ENCODE results near the gene TMEM115. TPM values are rescaled to one million over a fixed set of nuclear protein-coding genes. Genes with fewer than 3 reads are reported as not detected.

The TMEM115 gene
- total RNA-seq, 6 experiments from 2014 or later = 15.0 to 30.9 (median 19.2) TPM

DNA sequence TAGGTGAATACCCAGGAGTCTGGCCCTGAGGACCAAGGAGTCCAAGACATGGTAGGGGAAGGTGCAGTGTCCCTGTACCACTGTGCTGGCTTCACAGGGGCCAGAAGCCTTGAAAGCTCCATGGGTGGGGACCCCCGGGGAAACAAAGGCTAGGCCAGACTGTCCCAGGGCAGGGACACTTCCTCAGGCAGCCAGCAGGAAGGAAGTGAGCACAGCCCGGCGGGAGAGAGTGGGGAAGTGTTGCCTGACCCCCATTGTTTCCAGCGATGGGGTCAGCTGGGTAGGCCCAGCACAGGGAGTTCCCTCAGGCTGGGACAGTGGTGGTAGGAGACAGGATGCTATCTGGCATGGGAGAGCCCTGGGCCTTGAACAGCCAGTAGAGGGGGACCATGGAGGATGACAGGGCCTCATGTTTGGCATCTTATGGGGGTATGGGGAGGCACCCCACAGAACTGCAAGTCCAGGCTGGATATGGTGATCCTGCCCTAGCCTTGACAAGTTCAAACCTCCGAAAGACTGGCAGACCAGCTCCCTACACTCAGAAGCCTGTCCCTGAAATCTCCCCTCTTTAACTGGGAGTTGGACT, 35.6 kb downstream of the TMEM115 start:
- TF ChIP-seq, protein P1, sequence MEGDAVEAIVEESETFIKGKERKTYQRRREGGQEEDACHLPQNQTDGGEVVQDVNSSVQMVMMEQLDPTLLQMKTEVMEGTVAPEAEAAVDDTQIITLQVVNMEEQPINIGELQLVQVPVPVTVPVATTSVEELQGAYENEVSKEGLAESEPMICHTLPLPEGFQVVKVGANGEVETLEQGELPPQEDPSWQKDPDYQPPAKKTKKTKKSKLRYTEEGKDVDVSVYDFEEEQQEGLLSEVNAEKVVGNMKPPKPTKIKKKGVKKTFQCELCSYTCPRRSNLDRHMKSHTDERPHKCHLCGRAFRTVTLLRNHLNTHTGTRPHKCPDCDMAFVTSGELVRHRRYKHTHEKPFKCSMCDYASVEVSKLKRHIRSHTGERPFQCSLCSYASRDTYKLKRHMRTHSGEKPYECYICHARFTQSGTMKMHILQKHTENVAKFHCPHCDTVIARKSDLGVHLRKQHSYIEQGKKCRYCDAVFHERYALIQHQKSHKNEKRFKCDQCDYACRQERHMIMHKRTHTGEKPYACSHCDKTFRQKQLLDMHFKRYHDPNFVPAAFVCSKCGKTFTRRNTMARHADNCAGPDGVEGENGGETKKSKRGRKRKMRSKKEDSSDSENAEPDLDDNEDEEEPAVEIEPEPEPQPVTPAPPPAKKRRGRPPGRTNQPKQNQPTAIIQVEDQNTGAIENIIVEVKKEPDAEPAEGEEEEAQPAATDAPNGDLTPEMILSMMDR (IDR thresholded peaks at IDR 0.05) = peak in 1 of 4 donors; percentile 3
- TF ChIP-seq POLR2A (IDR thresholded peaks at IDR 0.05) = no peak
- DNase-seq = peak in 2 of 3 donors; percentile 65 to 70
- 17% methylated on average over 2 of the region's 5 CpGs for WGBS (ENCODE audit: insufficient coverage, low coverage, low lambda C conversion rate, missing lambda C conversion rate)
- Histone ChIP-seq H3K36me3 (peaks cover 0 to 8% (median 0%) of the 10 kb centered on the region in 4 donors), H3K4me3 (no peak overlapping the region), H3K27ac (peak overlapping the region in 2 of 3 donors; percentile 98), H3K4me1 (peaks cover 0 to 51% (median 21%) of the 10 kb centered on the region in 4 donors), H3K27me3 (no peaks in the 10 kb centered on the region), H3K9me3 (no peaks in the 10 kb centered on the region)
- intact Hi-C loops (cut with DNase I) = loop anchor here in 1 of 2 donors (5.0 kb wide), 1 partner anchor 51 kb away; no protein-coding TSS in a partner anchor
- peak; percentile 2 to 39 (median 12) for ATAC-seq

DNA sequence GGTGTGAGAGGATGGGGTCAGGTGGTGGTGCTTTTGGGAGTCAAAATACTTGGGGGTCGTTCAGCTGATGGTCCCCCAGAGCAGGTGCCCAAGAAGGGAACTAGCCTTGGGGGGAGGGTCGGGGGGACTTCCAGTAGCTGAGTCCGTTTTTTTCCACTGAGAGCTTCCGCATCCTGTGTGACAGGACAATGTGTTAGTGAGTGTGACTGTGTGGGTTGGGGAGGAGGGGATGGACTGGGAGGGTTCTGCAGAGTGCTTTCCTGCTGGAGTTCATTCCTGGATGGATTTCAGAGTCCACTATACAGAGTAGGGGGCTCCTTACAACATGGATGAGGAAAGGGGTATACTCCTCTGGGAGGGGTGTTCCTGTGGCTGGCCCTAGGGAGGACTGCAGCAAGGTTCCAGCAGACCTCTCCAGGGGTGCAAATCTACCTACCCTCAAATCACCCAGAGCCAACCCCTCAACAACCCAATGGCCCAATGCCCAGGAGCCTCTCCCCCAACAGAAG, 36.2 kb downstream of the TMEM115 start:
- ATAC-seq (peak in 3 of 4 donors; percentile 6 to 13 (median 10)), DNase-seq (no peak)
- intact Hi-C loops (cut with DNase I) = loop anchor here in 1 of 2 donors (5.0 kb wide), 1 partner anchor 51 kb away; no protein-coding TSS in a partner anchor
- peak overlapping the region; percentile 98 to 99 (median 98) for H3K27ac ChIP-seq
- no peak for TF ChIP-seq POLR2A (IDR thresholded peaks at IDR 0.05)
- TF ChIP-seq, protein P1 (IDR thresholded peaks at IDR 0.05) = no peak
- 37% methylated on average over 3 of the region's 4 CpGs for WGBS (ENCODE audit: insufficient coverage, low coverage, low lambda C conversion rate, missing lambda C conversion rate)
- no peaks in the 10 kb centered on the region for H3K27me3 ChIP-seq
- no peak overlapping the region for H3K4me3 ChIP-seq
- peaks cover 0 to 10% (median 1%) of the 10 kb centered on the region in 4 donors for H3K36me3 ChIP-seq
- H3K4me1 ChIP-seq = peaks cover 0 to 55% (median 21%) of the 10 kb centered on the region in 4 donors
- H3K9me3 ChIP-seq = no peaks in the 10 kb centered on the region

DNA sequence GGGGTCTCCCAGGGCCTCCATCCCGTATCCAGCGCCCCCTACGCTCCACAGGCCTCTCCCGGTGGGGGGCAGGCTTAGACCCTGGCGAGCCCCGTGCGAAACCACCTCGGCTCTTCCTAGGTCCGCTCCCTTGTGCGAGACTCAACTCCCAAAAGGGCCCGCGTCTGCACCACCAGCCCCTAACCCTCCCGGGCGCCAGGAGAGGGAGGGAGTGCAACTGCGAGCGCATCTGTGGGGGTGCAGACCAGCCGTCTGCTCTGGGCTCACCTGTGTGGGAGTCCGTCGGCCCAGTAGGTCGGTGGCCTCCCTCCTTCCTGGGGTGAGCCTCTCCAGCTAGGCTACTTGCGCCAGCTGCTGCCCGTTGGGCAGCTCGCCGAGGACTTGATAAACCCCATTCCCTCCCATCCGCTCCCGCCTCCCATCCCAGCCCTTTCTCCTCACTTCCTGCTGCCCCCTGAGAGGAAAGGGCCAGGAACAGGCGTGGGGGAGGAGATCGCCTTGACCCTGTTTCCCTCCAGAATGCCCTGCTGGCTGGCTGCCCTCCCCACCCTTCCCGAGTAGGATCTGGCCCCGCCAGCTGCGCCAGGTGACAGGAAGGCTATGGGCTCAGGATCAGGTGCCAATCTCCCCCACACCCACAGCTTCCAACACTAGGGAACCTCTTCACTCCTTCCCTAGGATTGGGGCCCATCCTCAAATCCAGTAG, 36.8 kb downstream of the TMEM115 start, which contains the start of gene HYAL2:
Gene HYAL2, minus strand, starts transcription at position 360 of the 706 bp plus-strand sequence. CDS start 2,256 bp downstream, outside the sequence.
- Histone ChIP-seq H3K27ac (peak within 1 kb of the TSS; percentile 98 to 99 (median 98)), H3K4me3 (peak within 1 kb of the TSS; percentile 88 to 89 (median 89)), H3K27me3 (no peaks in the 10 kb centered on the region), H3K36me3 (peaks cover 0 to 14% (median 3%) of the 10 kb centered on the region in 4 donors), H3K4me1 (peaks cover 0 to 58% (median 21%) of the 10 kb centered on the region in 4 donors), H3K9me3 (no peaks in the 10 kb centered on the region)
- ATAC-seq = peak; percentile 1 to 7 (median 4)
- peak; percentile 76 to 79 (median 76) for DNase-seq
- 53% methylated on average over 20 of the region's 31 CpGs for WGBS (ENCODE audit: insufficient coverage, low coverage, low lambda C conversion rate, missing lambda C conversion rate)
- TF ChIP-seq POLR2A (IDR thresholded peaks at IDR 0.05) = no peak
- TF ChIP-seq, protein P1 (IDR thresholded peaks at IDR 0.05) = no peak
- intact Hi-C loops (cut with DNase I) = loop anchor here in 1 of 2 donors (5.0 kb wide), 1 partner anchor 50 kb away; no protein-coding TSS in a partner anchor

DNA sequence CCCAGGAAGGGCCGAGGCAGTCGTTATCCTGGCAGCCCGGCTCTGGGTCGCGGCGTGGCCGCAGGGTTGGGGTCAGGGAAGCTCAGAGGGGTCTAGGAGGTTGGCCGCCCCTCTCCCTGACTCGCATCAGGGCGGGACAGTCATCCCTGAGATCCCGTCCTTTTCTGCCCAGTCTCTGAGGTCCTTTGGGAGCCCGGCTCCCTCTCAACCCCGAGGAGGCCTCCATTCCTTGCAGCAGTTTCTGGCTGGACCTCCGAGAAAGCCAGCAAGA, 37.3 kb downstream of the TMEM115 start:
- Histone ChIP-seq H3K27me3 (no peaks in the 10 kb centered on the region), H3K36me3 (peaks cover 0 to 18% (median 3%) of the 10 kb centered on the region in 4 donors), H3K27ac (peak overlapping the region; percentile 98 to 99 (median 98)), H3K4me1 (peaks cover 0 to 57% (median 18%) of the 10 kb centered on the region in 4 donors), H3K9me3 (no peaks in the 10 kb centered on the region), H3K4me3 (peak overlapping the region; percentile 88 to 89 (median 89))
- TF ChIP-seq, protein P1 (IDR thresholded peaks at IDR 0.05) = no peak
- no peak for TF ChIP-seq POLR2A (IDR thresholded peaks at IDR 0.05)
- DNase-seq (no peak), ATAC-seq (no peak)
- WGBS (ENCODE audit: insufficient coverage, low coverage, low lambda C conversion rate, missing lambda C conversion rate) = 14% methylated on average over 1 of the region's 14 CpGs
- intact Hi-C loops (cut with DNase I) = loop anchor here in 1 of 2 donors (5.0 kb wide), 1 partner anchor 50 kb away; no protein-coding TSS in a partner anchor

Data from right lobe of liver (tissue), 6 donors.